Smooth muscle cell of the brain vasculature (primary cell): ENCODE data around the gene ACTG2.
"Not testable (repeated sequence)": the region's sequence is repeated elsewhere in the genome, so short reads cannot be mapped to it uniquely, and the experiment has no call there.

Experiments used
- DNase-seq: peaks from one replicate; pipeline ENCODE4 v3.0.0-alpha.2; 2012; ENCODE audit warnings: low read depth, low spot score

The ACTG2 gene

GRCh38 chr2:73892631-73893329, at the start of gene ACTG2:
ACTG2 (plus strand) TSS chr2:73893008; CDS start chr2:73901312, 8,304 bp downstream.
- DNase-seq, result peak; percentile 62

- DNase-seq, result no peak
These were observed 48.7 kb upstream of the ACTG2 start for GRCh38 chr2:73844087-73844486.

GRCh38 chr2:73850009-73850408, 42.8 kb upstream of the ACTG2 start:
- DNase-seq, result no peak

- no peak for DNase-seq
These were observed 41.5 kb upstream of the ACTG2 start for GRCh38 chr2:73851274-73851673.

GRCh38 chr2:73852020-73852419, 40.8 kb upstream of the ACTG2 start:
- DNase-seq, result no peak

GRCh38 chr2:73855526-73855925, 37.3 kb upstream of the ACTG2 start:
- DNase-seq, result no peak

- no peak for DNase-seq
These were observed 36.6 kb upstream of the ACTG2 start for GRCh38 chr2:73856214-73856613.

GRCh38 chr2:73859721-73860586, 32.9 kb upstream of the ACTG2 start:
- no peak for DNase-seq

GRCh38 chr2:73862987-73863386, 29.8 kb upstream of the ACTG2 start:
- DNase-seq, result no peak

- no peak for DNase-seq
These were observed 24.4 kb upstream of the ACTG2 start for GRCh38 chr2:73868204-73868978.

GRCh38 chr2:73870084-73870483, 22.7 kb upstream of the ACTG2 start:
- DNase-seq, result peak; percentile 70

GRCh38 chr2:73877071-73877802, 15.6 kb upstream of the ACTG2 start:
- DNase-seq, result no peak

GRCh38 chr2:73877984-73878383, 14.8 kb upstream of the ACTG2 start:
- DNase-seq, result not testable (repeated sequence)

- no peak for DNase-seq
These were observed 7.4 kb upstream of the ACTG2 start for GRCh38 chr2:73885406-73885805.

- DNase-seq, result no peak
These were observed 6.5 kb upstream of the ACTG2 start for GRCh38 chr2:73886357-73886756.

- not testable (repeated sequence) for DNase-seq
These were observed 5.0 kb upstream of the ACTG2 start for GRCh38 chr2:73887596-73888353.

- no peak for DNase-seq
These were observed 4.4 kb upstream of the ACTG2 start for GRCh38 chr2:73888388-73888787.

GRCh38 chr2:73889206-73889605, 3.6 kb upstream of the ACTG2 start:
- no peak for DNase-seq

- no peak for DNase-seq
These were observed 2.3 kb upstream of the ACTG2 start for GRCh38 chr2:73890301-73891092.
